Endothelial cell of umbilical vein (primary cell): ENCODE measurements around the gene SEPTIN11. TPM values are rescaled to one million over a fixed set of nuclear protein-coding genes. Genes with fewer than 3 reads are reported as not detected.

Experiments
- BruUV-seq: library from RNA; stranded (reverse); fragments of 400-500 nt; replicated peaks from 2 replicates; lab custom pipeline; 2021; lab: Mats Ljungman, UMichigan
- CTCF ChIA-PET: fragments of 300-600, 350-600 bp; sonication (Branson Sonifier 250); formaldehyde crosslinking; loops from one replicate; lab custom pipeline; 2021; ENCODE audit warnings: antibody characterized with exemption, inconsistent platforms; lab: Charles Lee
- POLR2A ChIA-PET: fragments of 300-600, 350-600 bp; sonication (Branson Sonifier 250); formaldehyde crosslinking; loops from one replicate; lab custom pipeline; 2021; ENCODE audit warnings: antibody characterized with exemption, inconsistent platforms; lab: Charles Lee
- DNase-seq: peaks from one replicate; pipeline ENCODE4 v3.0.0-alpha.2; 2011; ENCODE audit warnings: low read depth, low spot score
- FAIRE-seq: peaks from 2 replicates; lab custom pipeline; 2011; peaks lifted over from hg19 to GRCh38; lab: Jason Lieb, UNC
- H2AFZ ChIP-seq: 2 replicates; pipeline ENCODE4 v1.6.0; 2012; ENCODE audit warnings: low read depth, low read length, control low read depth, inconsistent platforms
- H3K27ac ChIP-seq: 2 replicates; pipeline ENCODE4 v1.5.1; 2011; ENCODE audit warnings: low read depth, mild to moderate bottlenecking, control low read depth, low read length, moderate library complexity; ENCODE audit not compliant: insufficient read depth
- H3K27me3 ChIP-seq, 2 experiments: 2 replicates each; pipeline versions ENCODE4 v1.6.0 to v1.6.1; 2011; ENCODE audit warnings: low read length in 2 of 2, mixed read lengths in 1 of 2; ENCODE audit not compliant: control insufficient read depth in 2 of 2, insufficient read depth in 2 of 2
- H3K36me3 ChIP-seq, 2 experiments: 2 replicates in 1 of 2; 3 replicates in 1 of 2; pipeline ENCODE4 v1.5.1; 2011; ENCODE audit warnings: low read length in 2 of 2, mild to moderate bottlenecking in 1 of 2, moderate library complexity in 1 of 2; ENCODE audit not compliant: control insufficient read depth in 2 of 2, insufficient read depth in 2 of 2; ENCODE audit errors: extremely low read depth in 1 of 2
- H3K4me1 ChIP-seq: 3 replicates; pipeline ENCODE4 v1.5.1; 2011; ENCODE audit warnings: mild to moderate bottlenecking, low read length; ENCODE audit not compliant: control insufficient read depth, insufficient read depth; ENCODE audit errors: extremely low read depth
- H3K4me2 ChIP-seq: 2 replicates; pipeline ENCODE4 v1.6.1; 2011; ENCODE audit warnings: low read length, control low read depth, mixed read lengths; ENCODE audit not compliant: insufficient read depth
- H3K4me3 ChIP-seq, 3 experiments: fragments of 200-600 bp in 1 of 3; sonication (generic), shearing (Covaris generic) in 1 of 3; replicated peaks in 1 of 3; 2 replicates each; pipeline ENCODE4 v1.5.1; 2011 to 2016; ENCODE audit warnings: control low read depth in 3 of 3, low read length in 3 of 3, mild to moderate bottlenecking in 2 of 3, inconsistent platforms in 1 of 3, low read depth in 1 of 3, moderate library complexity in 1 of 3; ENCODE audit not compliant: insufficient read depth in 1 of 3
- H3K79me2 ChIP-seq: 2 replicates; pipeline ENCODE4 v1.6.0; 2012; ENCODE audit warnings: low read length, inconsistent platforms; ENCODE audit not compliant: control insufficient read depth, insufficient read depth
- H3K9ac ChIP-seq: replicated peaks from 2 replicates; pipeline ENCODE3; 2011; ENCODE audit warnings: low read length, control low read depth; ENCODE audit not compliant: insufficient read depth; ENCODE audit errors: extremely low read depth
- H3K9me1 ChIP-seq: replicated peaks from 3 replicates; pipeline ENCODE4 v1.6.0; 2011; ENCODE audit warnings: mild to moderate bottlenecking, low read length; ENCODE audit not compliant: control insufficient read depth, insufficient read depth; ENCODE audit errors: extremely low read depth
- H3K9me3 ChIP-seq: replicated peaks from 2 replicates; pipeline ENCODE4 v1.5.1; 2012; ENCODE audit warnings: low read length, inconsistent platforms; ENCODE audit not compliant: control insufficient read depth, insufficient read depth
- H4K20me1 ChIP-seq: replicated peaks from 2 replicates; pipeline ENCODE3; 2011; ENCODE audit warnings: mild to moderate bottlenecking, low read length; ENCODE audit not compliant: control insufficient read depth, insufficient read depth; ENCODE audit errors: extremely low read depth
- CTCF ChIP-seq, 2 donors: IDR thresholded peaks; 1 replicate in 1 of 2; 2 replicates in 1 of 2; pipeline ENCODE4 v1.5.1; 2011; ENCODE audit warnings: low read length in 2 of 2, mild to moderate bottlenecking in 2 of 2, moderate library complexity in 2 of 2, control low read depth in 1 of 2, inconsistent platforms in 1 of 2, low read depth in 1 of 2; ENCODE audit not compliant: insufficient read depth in 1 of 2; ENCODE audit errors: extremely low read depth in 1 of 2
- EZH2 ChIP-seq: IDR thresholded peaks from 2 replicates; pipeline ENCODE4 v1.6.1; 2012; ENCODE audit warnings: borderline replicate concordance, low read depth, mild to moderate bottlenecking, moderate library complexity, low read length, inconsistent platforms; ENCODE audit not compliant: severe bottlenecking
- FOS ChIP-seq: IDR thresholded peaks from 2 replicates; pipeline ENCODE4 v1.6.1; 2011; ENCODE audit warnings: mild to moderate bottlenecking, low read length, moderate library complexity, borderline replicate concordance; ENCODE audit not compliant: insufficient read depth
- GATA2 ChIP-seq: IDR thresholded peaks from 2 replicates; pipeline ENCODE4 v1.7.0; 2011; ENCODE audit warnings: low read depth, mild to moderate bottlenecking, moderate library complexity, mixed read lengths, low read length; ENCODE audit not compliant: insufficient read length, insufficient read depth
- JUN ChIP-seq: IDR thresholded peaks from 2 replicates; pipeline ENCODE4 v1.6.1; 2011; ENCODE audit warnings: borderline replicate concordance, low read depth; ENCODE audit not compliant: insufficient read length, insufficient read depth
- MAX ChIP-seq: IDR thresholded peaks from 2 replicates; pipeline ENCODE4 v1.6.1; 2011; ENCODE audit not compliant: insufficient read depth, insufficient read length
- MYC ChIP-seq: IDR thresholded peaks from one replicate; pipeline ENCODE4 v1.6.1; 2011; ENCODE audit warnings: mild to moderate bottlenecking, low read depth, low read length
- POLR2A ChIP-seq: IDR thresholded peaks from 2 replicates; pipeline ENCODE4 v1.6.1; 2012; ENCODE audit warnings: low read depth, mild to moderate bottlenecking, control low read depth, low read length
- POLR2AphosphoS5 ChIP-seq: IDR thresholded peaks from 2 replicates; pipeline ENCODE4 v1.6.1; 2012; ENCODE audit warnings: low read depth, mild to moderate bottlenecking, control low read depth, low read length, moderate library complexity; ENCODE audit not compliant: insufficient read depth
- dilution Hi-C: fragments of 300-500 bp; cut with MboI; formaldehyde crosslinking; loops from one replicate; pipeline ENCODE4 v1.15.0; 2019; ENCODE audit warnings: low sequenced_read_pairs; ENCODE audit not compliant: extremely low pct_ligation_motif_present
- intact Hi-C: fragments of 100-400 bp; cut with micrococcal nuclease; formaldehyde crosslinking; loops from one replicate; pipeline ENCODE4 v1.10.0; 2022
- polyA plus RNA-seq, 4 experiments: library from polyadenylated mRNA; depleted of rRNA in 3 of 4; stranded (reverse) in 3 of 4; unstranded in 1 of 4; fragments of >200 nt; gene quantifications; 2 replicates each; pipeline versions ENCODE4 v1.2.1 to v1.2.3, GENCODE V29; 2011 to 2012; ENCODE audit warnings: missing spikeins in 1 of 4
- total RNA-seq: library from RNA; stranded (reverse); gene quantifications from 2 replicates; pipeline ENCODE4 v1.2.3, GENCODE V29; 2021

SEPTIN11 gene
- total and polyA plus RNA-seq, 2 donors (not counting 3 experiments of a cell fraction or from before 2014, with no cell fraction given) = 69.4 to 202 TPM

- H3K9me1 ChIP-seq = no peaks in the 10 kb centered on the region
- intact Hi-C loops (loop anchor here (1.0 kb wide), 1 partner anchor 23 kb away; no protein-coding TSS in a partner anchor), dilution Hi-C loops (no loop called here)
- no peak for TF ChIP-seq MAX
- TF ChIP-seq GATA2 = no peak
- no peak for TF ChIP-seq JUN
- TF ChIP-seq POLR2A = no peak
- no peak for TF ChIP-seq CTCF (IDR thresholded peaks at IDR 0.05; ENCODE audit: extremely low read depth in 1 of 2, insufficient read depth in 1 of 2, low read depth in 1 of 2, low read length in 2 of 2)
- no peak for TF ChIP-seq MYC
- no peak for TF ChIP-seq POLR2AphosphoS5
- TF ChIP-seq FOS = no peak
- no peak for TF ChIP-seq EZH2
- no peak overlapping the region for H2AFZ ChIP-seq
- no TSS peak for BruUV-seq
- H3K4me1 ChIP-seq = peaks cover 12% of the 10 kb centered on the region
- H3K9me3 ChIP-seq = no peaks in the 10 kb centered on the region
- peaks cover 90% of the 10 kb centered on the region for H3K79me2 ChIP-seq
- ChIA-PET CTCF (interaction anchor here (0.9 to 1.4 kb wide), 3 partner anchors 23 to 92 kb away, joined by 3 to 4 read pairs (median 3); no protein-coding TSS in a partner anchor), POLR2A (no interaction called here)
- H3K9ac ChIP-seq = no peak overlapping the region
- H3K27me3 ChIP-seq = no peaks in the 10 kb centered on the region
- H3K4me2 ChIP-seq = no peak overlapping the region
- FAIRE-seq (peak; percentile 68), DNase-seq (peak; percentile 59)
- no peak overlapping the region for H3K4me3 ChIP-seq
- no peaks in the 10 kb centered on the region for H4K20me1 ChIP-seq
- H3K27ac ChIP-seq = no peak overlapping the region
- H3K36me3 ChIP-seq = no peaks in the 10 kb centered on the region
Measured at GRCh38 chr4:76954489-76954888, 4.9 kb downstream of the SEPTIN11 start.
